K562 (cell line): Measurements from ENCODE around the gene LYPD5. TPM values are rescaled to one million over a fixed set of nuclear protein-coding genes. Genes with fewer than 3 reads are reported as not detected.

ENCODE experiments used
- AFF4 ChIP-seq: sonication (generic); formaldehyde crosslinking; IDR thresholded peaks from 2 replicates; pipeline ENCODE4 v1.8.0; 2023; ENCODE audit warnings: mild to moderate bottlenecking, missing genetic modification reagents
- ARID3A ChIP-seq: IDR thresholded peaks from 2 replicates; pipeline ENCODE4 v1.6.1; 2012; ENCODE audit warnings: low read depth, low read length, improper control_type of control experiment, borderline replicate concordance
- ATF7 ChIP-seq: fragments of 450-650 bp; IDR thresholded peaks from 2 replicates; pipeline ENCODE4 v1.7.1; 2014; ENCODE audit warnings: mild to moderate bottlenecking, moderate library complexity
- DPF2 ChIP-seq: fragments of 450-650 bp; IDR thresholded peaks from 2 replicates; pipeline ENCODE4 v1.6.1; 2016
- ELF1 ChIP-seq: fragments of 200-800 bp; sonication (Bioruptor generic); IDR thresholded peaks from 2 replicates; pipeline ENCODE4 v1.6.1; 2016; ENCODE audit warnings: missing genetic modification characterization, missing compliant biosample characterization
- GABPB2 ChIP-seq: fragments of 250-450 bp; sonication (Bioruptor Pico); conservative IDR thresholded peaks from 2 replicates; pipeline ENCODE4 v1.5.1; 2021; ENCODE audit warnings: mild to moderate bottlenecking
- GATA2 ChIP-seq: sonication (generic); formaldehyde crosslinking; IDR thresholded peaks from 2 replicates; pipeline ENCODE4 v1.4.0; 2020; ENCODE audit warnings: mild to moderate bottlenecking, missing genetic modification reagents
- HDAC8 ChIP-seq: fragments of 450-650 bp; IDR thresholded peaks from 2 replicates; pipeline ENCODE4 v1.6.1; 2016; ENCODE audit warnings: mild to moderate bottlenecking, missing genetic modification characterization, moderate library complexity, missing compliant biosample characterization
- ILF3 ChIP-seq: fragments of 450-650 bp; IDR thresholded peaks from 2 replicates; pipeline ENCODE4 v1.6.1; 2018; ENCODE audit warnings: antibody characterized with exemption, mild to moderate bottlenecking, moderate library complexity, borderline replicate concordance
- IRF2 ChIP-seq: sonication (generic); formaldehyde crosslinking; IDR thresholded peaks from 2 replicates; pipeline ENCODE4 v1.8.1; 2022; ENCODE audit warnings: mild to moderate bottlenecking, missing genetic modification reagents
- KAT8 ChIP-seq: fragments of 450-650 bp; IDR thresholded peaks from 2 replicates; pipeline ENCODE4 v1.6.1; 2016; ENCODE audit warnings: low read depth, mild to moderate bottlenecking
- KDM2B ChIP-seq: fragments of 250-450 bp; sonication (Bioruptor Pico); IDR thresholded peaks from 2 replicates; pipeline ENCODE4 v1.8.0; 2021; ENCODE audit warnings: mild to moderate bottlenecking, moderate library complexity
- KDM5B ChIP-seq: fragments of 200-600 bp; sonication (generic); IDR thresholded peaks from 2 replicates; pipeline ENCODE4 v1.6.1; 2012; ENCODE audit warnings: low read depth, mild to moderate bottlenecking, moderate library complexity, low read length, control low read depth, inconsistent platforms; ENCODE audit not compliant: insufficient replicate concordance
- PREB ChIP-seq: sonication (generic); formaldehyde crosslinking; IDR thresholded peaks from 2 replicates; pipeline ENCODE4 v1.8.1; 2023; ENCODE audit warnings: mild to moderate bottlenecking, missing genetic modification reagents
- SMARCB1 ChIP-seq: IDR thresholded peaks from 2 replicates; pipeline ENCODE4 v1.6.1; 2011; ENCODE audit warnings: improper control_type of control experiment, low read depth; ENCODE audit not compliant: insufficient read length
- TCFL5 ChIP-seq: fragments of 250-450 bp; sonication (Bioruptor Pico); conservative IDR thresholded peaks from 2 replicates; pipeline ENCODE4 v1.6.1; 2021; ENCODE audit warnings: mild to moderate bottlenecking, moderate library complexity, matching md5 sums
- TFAP4 ChIP-seq: sonication (generic); formaldehyde crosslinking; IDR thresholded peaks from 2 replicates; pipeline ENCODE4 v1.8.0; 2022; ENCODE audit warnings: missing genetic modification reagents, mild to moderate bottlenecking, moderate library complexity, borderline replicate concordance
- ZNF239 ChIP-seq: fragments of 250-450 bp; sonication (Bioruptor Pico); IDR thresholded peaks from 2 replicates; pipeline ENCODE4 v1.4.0; 2020; ENCODE audit warnings: mild to moderate bottlenecking
- ZNF316 ChIP-seq: fragments of 450-650 bp; IDR thresholded peaks from 2 replicates; pipeline ENCODE4 v1.6.1; 2016
- ZNF561 ChIP-seq: fragments of 450-650 bp; formaldehyde crosslinking; conservative IDR thresholded peaks from 2 replicates; pipeline ENCODE4 v1.4.0; 2020; ENCODE audit warnings: mild to moderate bottlenecking, moderate library complexity
- ZNF696 ChIP-seq: fragments of 250-450 bp; sonication (Bioruptor Pico); conservative IDR thresholded peaks from 2 replicates; pipeline ENCODE4 v1.4.0; 2020; ENCODE audit warnings: mild to moderate bottlenecking, moderate library complexity
- ZNF778 ChIP-seq: fragments of 450-650 bp; formaldehyde crosslinking; IDR thresholded peaks from 2 replicates; pipeline ENCODE4 v1.4.0; 2020; ENCODE audit warnings: mild to moderate bottlenecking, moderate library complexity
- polyA plus RNA-seq, 8 experiments: library from polyadenylated mRNA; depleted of rRNA in 4 of 8; stranded (reverse) in 5 of 8; unstranded in 3 of 8; fragments of >200 nt; fragmentation: Nextera tagmentation in 2 of 8; fragmentation: Illumina TruSeq in 1 of 8; extraction: Ambion mirVana in 2 of 8; extraction: Trizol in 1 of 8; gene quantifications; 2 replicates each; pipeline versions ENCODE4 v1.2.1 to v1.2.3, GENCODE V29; 2011 to 2014; ENCODE audit warnings: inconsistent platforms in 1 of 8, missing spikeins in 1 of 8
- total RNA-seq, 7 experiments: library from RNA; depleted of rRNA in 6 of 7; stranded (reverse); fragments of >200 nt in 6 of 7; fragmentation: Illumina TruSeq in 2 of 7; extraction: Trizol in 2 of 7; gene quantifications; 2 replicates each; pipeline versions ENCODE4 v1.2.1 to v1.2.3, GENCODE V29; 2011 to 2021; ENCODE audit warnings: low replicate concordance in 1 of 7

LYPD5 gene
- total and polyA plus RNA-seq, 9 of the 15 experiments (the other 6 are each of a cell fraction or from before 2014, with no cell fraction given): 0.03 to 0.22 (median 0.10) TPM; not detected in 3

- TF ChIP-seq KDM2B (CRISPR knock-in tag) (no peak), HDAC8 (no peak), SMARCB1 (no peak), ARID3A (no peak), ZNF696 (CRISPR knock-in tag) (no peak), ZNF316 (no peak), PREB (CRISPR knock-in tag) (no peak), IRF2 (no peak), ZNF239 (CRISPR knock-in tag) (no peak; the same call in 1 of the 2 replicates), TFAP4 (CRISPR knock-in tag) (no peak), KAT8 (no peak), GABPB2 (CRISPR knock-in tag) (no peak), AFF4 (CRISPR knock-in tag) (no peak), ZNF778 (CRISPR knock-in tag) (no peak), KDM5B (no peak), ZNF561 (no peak), DPF2 (no peak), TCFL5 (CRISPR knock-in tag) (0 out of 2 replicates have a peak, but pooled peaks have one; percentile 24), ILF3 (no peak), ATF7 (peak; percentile 34; the same call in 1 of the 2 replicates), GATA2 (no peak), ELF1 (tag) (no peak)
Observed at GRCh38 chr19:43784981-43785808, 17.1 kb downstream of the LYPD5 start (continued).
